Nephron (organoid): Measurements from ENCODE around the gene PPP1R14D.

Experiments
- H3K27ac Mint-ChIP-seq, 3 experiments: 2 replicates each; pipeline ENCODE4 v1.8.0; 2020; ENCODE audit warnings: mixed read lengths in 3 of 3, mild to moderate bottlenecking in 2 of 3, moderate library complexity in 1 of 3
- H3K27me3 Mint-ChIP-seq: 2 replicates; pipeline ENCODE4 v1.8.0; 2021; ENCODE audit warnings: low read depth, mild to moderate bottlenecking, moderate library complexity, mixed read lengths
- H3K36me3 Mint-ChIP-seq: 2 replicates; pipeline ENCODE4 v1.8.0; 2020; ENCODE audit warnings: low read depth, mixed read lengths
- H3K4me1 Mint-ChIP-seq: 2 replicates; pipeline ENCODE4 v1.8.0; 2020; ENCODE audit warnings: mixed read lengths
- H3K4me3 Mint-ChIP-seq, 3 experiments: 2 replicates each; pipeline ENCODE4 v1.8.0; 2020; ENCODE audit warnings: mild to moderate bottlenecking in 3 of 3, mixed read lengths in 3 of 3, moderate library complexity in 2 of 3
- H3K9me3 Mint-ChIP-seq: 2 replicates; pipeline ENCODE4 v1.8.0; 2020; ENCODE audit warnings: mixed read lengths
- CTCF ChIP-seq, 3 experiments: fragments of 200-600 bp; sonication (generic); IDR thresholded peaks; one replicate each; pipeline ENCODE4 v1.5.0; 2021; ENCODE audit warnings: antibody characterized with exemption in 3 of 3; ENCODE audit not compliant: unreplicated experiment in 3 of 3

Gene PPP1R14D

GRCh38 chr15:40782609-40783227, 45.8 kb downstream of the PPP1R14D start:
- peak; percentile 60 to 72 (median 62) for TF ChIP-seq CTCF (IDR thresholded peaks at IDR 0.05; ENCODE audit: unreplicated experiment in 3 of 3)
- Mint-ChIP-seq H3K27me3 (no peaks in the 10 kb centered on the region), H3K27ac (no peak overlapping the region), H3K4me3 (no peak overlapping the region), H3K36me3 (peaks cover 14% of the 10 kb centered on the region), H3K9me3 (no peaks in the 10 kb centered on the region), H3K4me1 (no peaks in the 10 kb centered on the region)

GRCh38 chr15:40776537-40777141, 51.9 kb downstream of the PPP1R14D start:
- H3K27me3 Mint-ChIP-seq: no peaks in the 10 kb centered on the region
- H3K4me1 Mint-ChIP-seq: no peaks in the 10 kb centered on the region
- H3K36me3 Mint-ChIP-seq: peaks cover 35% of the 10 kb centered on the region
- no peaks in the 10 kb centered on the region for H3K9me3 Mint-ChIP-seq
- TF ChIP-seq CTCF (IDR thresholded peaks at IDR 0.05; ENCODE audit: unreplicated experiment in 3 of 3): no peak
- H3K4me3 Mint-ChIP-seq: no peak overlapping the region
- H3K27ac Mint-ChIP-seq: no peak overlapping the region

- Mint-ChIP-seq H3K27me3 (no peaks in the 10 kb centered on the region), H3K4me3 (no peak overlapping the region), H3K27ac (no peak overlapping the region), H3K9me3 (no peaks in the 10 kb centered on the region), H3K36me3 (peaks cover 35% of the 10 kb centered on the region), H3K4me1 (no peaks in the 10 kb centered on the region)
- TF ChIP-seq CTCF (IDR thresholded peaks at IDR 0.05; ENCODE audit: unreplicated experiment in 3 of 3): no peak
Measured at GRCh38 chr15:40775740-40776536, 52.6 kb downstream of the PPP1R14D start.

GRCh38 chr15:40775007-40775406, 53.5 kb downstream of the PPP1R14D start:
- Mint-ChIP-seq H3K27ac (no peak overlapping the region), H3K36me3 (peaks cover 32% of the 10 kb centered on the region), H3K4me3 (no peak overlapping the region), H3K27me3 (no peaks in the 10 kb centered on the region), H3K4me1 (peaks cover 4% of the 10 kb centered on the region), H3K9me3 (no peaks in the 10 kb centered on the region)
- no peak for TF ChIP-seq CTCF (IDR thresholded peaks at IDR 0.05; ENCODE audit: unreplicated experiment in 3 of 3)

- H3K36me3 Mint-ChIP-seq: peaks cover 25% of the 10 kb centered on the region
- no peaks in the 10 kb centered on the region for H3K27me3 Mint-ChIP-seq
- no peaks in the 10 kb centered on the region for H3K9me3 Mint-ChIP-seq
- TF ChIP-seq CTCF (IDR thresholded peaks at IDR 0.05; ENCODE audit: unreplicated experiment in 3 of 3): no peak
- H3K4me1 Mint-ChIP-seq: peaks cover 12% of the 10 kb centered on the region
- H3K27ac Mint-ChIP-seq: no peak overlapping the region
- no peak overlapping the region for H3K4me3 Mint-ChIP-seq
Measured at GRCh38 chr15:40773902-40774301, 54.6 kb downstream of the PPP1R14D start.
